HT-29 (cell line): Measurements from ENCODE around the gene PDAP1. TPM values are rescaled to one million over a fixed set of nuclear protein-coding genes. Genes with fewer than 3 reads are reported as not detected.
"Not testable (repeated sequence)": the region's sequence is repeated elsewhere in the genome, so short reads cannot be mapped to it uniquely, and the experiment has no call there.

ENCODE experiments used
- DNase-seq: peaks from one replicate; pipeline ENCODE4 v3.0.0-alpha.2; 2015; ENCODE audit warnings: low spot score
- total RNA-seq: library from RNA; depleted of rRNA; stranded (reverse); fragments of >200 nt; shearing (Covaris generic); gene quantifications from 2 replicates; pipeline ENCODE4 v1.2.3, GENCODE V29; 2014; rRNA removed

Gene PDAP1
- 51.2 and 57.8 TPM in 2 replicates for total RNA-seq

- DNase-seq = peak; percentile 95
Observed at GRCh38 chr7:99408379-99409191, at the start of gene PDAP1, which contains the start of gene BUD31. TSS of gene PDAP1 (minus strand) at chr7:99408597. CDS start at chr7:99408548, 49 bp downstream. TSS of gene BUD31 (plus strand) at chr7:99408969. CDS start at chr7:99411093, 2,124 bp downstream.

GRCh38 chr7:99457650-99458493, 49.5 kb upstream of the PDAP1 start:
- DNase-seq = no peak

- DNase-seq = no peak
Observed at GRCh38 chr7:99457050-99457649, 48.8 kb upstream of the PDAP1 start.

GRCh38 chr7:99456288-99456687, 47.9 kb upstream of the PDAP1 start:
- DNase-seq = no peak

GRCh38 chr7:99455874-99456273, 47.5 kb upstream of the PDAP1 start:
- DNase-seq = no peak

GRCh38 chr7:99453105-99453504, 44.7 kb upstream of the PDAP1 start:
- DNase-seq = no peak

- no peak for DNase-seq
Observed at GRCh38 chr7:99452541-99452940, 44.1 kb upstream of the PDAP1 start.

GRCh38 chr7:99451936-99452335, 43.5 kb upstream of the PDAP1 start:
- DNase-seq = no peak

- no peak for DNase-seq
Observed at GRCh38 chr7:99449326-99449725, 40.9 kb upstream of the PDAP1 start.

GRCh38 chr7:99448855-99449254, 40.5 kb upstream of the PDAP1 start:
- no peak for DNase-seq

- no peak for DNase-seq
Observed at GRCh38 chr7:99447943-99448342, 39.5 kb upstream of the PDAP1 start.

GRCh38 chr7:99446096-99446495, 37.7 kb upstream of the PDAP1 start:
- DNase-seq = no peak

- DNase-seq = no peak
Observed at GRCh38 chr7:99440195-99440594, 31.8 kb upstream of the PDAP1 start.

- DNase-seq = peak; percentile 99
Observed at GRCh38 chr7:99438573-99439480, 30.4 kb upstream of the PDAP1 start, which contains the start of the genes CPSF4 and PTCD1. TSS of gene CPSF4 (plus strand) at chr7:99438943. CDS start at chr7:99439083, 140 bp downstream. TSS of gene PTCD1 (minus strand) at chr7:99438798. CDS start at chr7:99435242, 3,556 bp downstream.

GRCh38 chr7:99437946-99438572, 29.7 kb upstream of the PDAP1 start:
- DNase-seq = peak; percentile 30

- no peak for DNase-seq
Observed at GRCh38 chr7:99433158-99433557, 24.8 kb upstream of the PDAP1 start.

GRCh38 chr7:99431756-99432540, 23.6 kb upstream of the PDAP1 start:
- not testable (repeated sequence) for DNase-seq

- DNase-seq = no peak
Observed at GRCh38 chr7:99429756-99430155, 21.4 kb upstream of the PDAP1 start.

- DNase-seq = no peak
Observed at GRCh38 chr7:99428972-99429566, 20.7 kb upstream of the PDAP1 start.
